ENCODE results near the gene SH3TC1. TPM values are rescaled to one million over a fixed set of nuclear protein-coding genes. Genes with fewer than 3 reads are reported as not detected.

SH3TC1 gene
- total and polyA plus RNA-seq, 2 of the 8 experiments (the other 6 are each of a cell fraction or from before 2014, with no cell fraction given) = 0.15 TPM; not detected in 1

- no peak for TF ChIP-seq BACH1 (IDR thresholded peaks at IDR 0.05; ENCODE audit: low read length)
- no peak for TF ChIP-seq SUZ12 (IDR thresholded peaks at IDR 0.05; ENCODE audit: low read length)
These were observed 35.6 kb downstream of the SH3TC1 start (continued) for GRCh38 chr4:8234715-8235114.
